GM21723 (cell line): ENCODE results near the gene AKAP14.
"Not testable (repeated sequence)": the region's sequence is repeated elsewhere in the genome, so short reads cannot be mapped to it uniquely, and the experiment has no call there.

Experiments used
- ATAC-seq: cut with Tn5 transposase; IDR thresholded peaks from one replicate; pipeline ENCODE4 v1.9.1; 2021; ENCODE audit warnings: mild to moderate bottlenecking, moderate library complexity; ENCODE audit not compliant: unreplicated experiment

AKAP14 gene

GRCh38 chrX:119919835-119920585 is 24.3 kb downstream of the AKAP14 start:
- ATAC-seq, result no peak

DNA sequence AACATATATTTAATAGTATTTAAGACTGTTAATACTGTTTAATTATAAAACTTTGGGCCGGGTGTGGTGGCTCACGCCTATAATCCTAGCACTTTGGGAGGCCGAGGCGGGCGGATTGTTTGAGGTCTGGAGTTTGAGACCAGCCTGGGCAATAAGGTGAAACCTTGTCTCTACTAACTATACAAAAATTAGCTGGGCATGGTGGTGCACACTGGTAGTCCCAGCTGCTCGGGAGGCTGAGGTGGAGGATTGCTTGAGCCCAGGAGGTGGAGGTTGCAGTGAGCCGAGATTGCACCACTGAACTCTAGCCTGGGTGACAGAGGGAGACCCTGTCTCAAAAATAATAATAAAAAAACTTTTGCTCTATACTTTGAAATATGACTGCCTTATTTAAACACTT is 26.7 kb downstream of the AKAP14 start:
- not testable (repeated sequence) for ATAC-seq

- ATAC-seq, result no peak
Measured at GRCh38 chrX:119935215-119935874, 39.7 kb downstream of the AKAP14 start.

DNA sequence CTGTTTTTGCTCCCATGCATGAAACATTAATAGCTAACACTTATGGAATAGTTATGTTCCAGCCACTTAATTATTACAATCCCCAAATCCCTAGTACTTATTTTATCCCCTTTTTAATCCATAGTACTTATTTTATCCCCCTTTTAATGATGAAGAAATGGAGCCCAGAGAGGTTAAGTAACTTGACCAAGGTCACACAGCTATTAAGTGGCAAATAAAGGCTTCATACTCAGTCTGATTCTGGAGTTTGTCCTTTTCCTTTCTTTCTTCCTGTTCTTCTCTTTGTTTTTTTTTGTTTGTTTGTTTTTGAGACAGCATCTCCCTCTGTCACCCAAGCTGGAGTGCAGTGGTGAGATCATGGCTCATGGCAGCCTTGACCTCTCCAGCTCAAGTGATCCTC is 45.6 kb downstream of the AKAP14 start:
- ATAC-seq, result no peak

DNA sequence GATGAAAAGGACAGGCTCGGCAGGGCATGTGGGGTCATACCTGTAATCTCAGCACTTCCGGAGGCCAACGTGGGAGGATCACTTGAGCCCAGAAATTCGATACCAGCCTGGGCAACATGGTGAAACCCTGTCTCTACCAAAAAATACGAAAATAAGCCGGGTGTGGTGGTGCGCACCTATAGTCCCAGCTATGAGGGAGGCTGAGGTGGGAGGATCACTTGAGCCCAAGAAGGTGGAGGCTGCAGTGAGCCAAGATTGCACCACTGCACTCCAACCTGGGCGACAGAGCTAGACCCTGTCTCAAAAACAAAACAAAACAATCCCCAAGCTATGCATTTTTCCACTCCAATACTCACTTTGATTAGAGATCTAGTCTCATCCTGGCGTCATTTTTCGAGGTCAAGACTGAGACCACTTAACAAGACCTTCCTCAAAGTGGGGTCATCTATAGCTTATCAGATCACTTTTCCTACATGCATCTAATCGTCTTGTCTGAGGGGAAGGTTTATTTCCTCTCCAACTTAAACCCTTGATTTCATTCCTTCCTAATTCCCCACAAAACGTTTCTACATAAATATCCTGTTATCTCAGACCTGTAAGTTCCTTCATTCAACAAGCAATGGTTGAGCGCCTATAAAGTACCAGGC is 46.6 kb downstream of the AKAP14 start:
- no peak for ATAC-seq

DNA sequence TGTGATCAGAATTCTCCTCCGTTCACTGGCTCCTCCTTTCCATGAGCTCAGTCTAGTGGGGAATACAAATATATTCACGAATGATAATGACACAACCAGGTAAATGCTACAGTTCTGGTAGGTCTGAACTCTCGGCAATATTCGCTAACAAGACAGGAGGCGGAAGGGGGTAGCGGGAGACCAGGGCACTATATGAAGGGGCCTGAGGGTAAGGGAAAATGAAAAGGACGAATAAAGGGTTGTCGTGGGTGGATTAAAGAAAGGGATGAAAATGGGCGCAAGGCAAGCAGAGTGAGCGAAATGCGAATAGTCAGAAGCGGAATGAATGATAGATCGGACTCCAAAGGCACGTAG is 47.1 kb downstream of the AKAP14 start:
- peak; percentile 11 for ATAC-seq

DNA sequence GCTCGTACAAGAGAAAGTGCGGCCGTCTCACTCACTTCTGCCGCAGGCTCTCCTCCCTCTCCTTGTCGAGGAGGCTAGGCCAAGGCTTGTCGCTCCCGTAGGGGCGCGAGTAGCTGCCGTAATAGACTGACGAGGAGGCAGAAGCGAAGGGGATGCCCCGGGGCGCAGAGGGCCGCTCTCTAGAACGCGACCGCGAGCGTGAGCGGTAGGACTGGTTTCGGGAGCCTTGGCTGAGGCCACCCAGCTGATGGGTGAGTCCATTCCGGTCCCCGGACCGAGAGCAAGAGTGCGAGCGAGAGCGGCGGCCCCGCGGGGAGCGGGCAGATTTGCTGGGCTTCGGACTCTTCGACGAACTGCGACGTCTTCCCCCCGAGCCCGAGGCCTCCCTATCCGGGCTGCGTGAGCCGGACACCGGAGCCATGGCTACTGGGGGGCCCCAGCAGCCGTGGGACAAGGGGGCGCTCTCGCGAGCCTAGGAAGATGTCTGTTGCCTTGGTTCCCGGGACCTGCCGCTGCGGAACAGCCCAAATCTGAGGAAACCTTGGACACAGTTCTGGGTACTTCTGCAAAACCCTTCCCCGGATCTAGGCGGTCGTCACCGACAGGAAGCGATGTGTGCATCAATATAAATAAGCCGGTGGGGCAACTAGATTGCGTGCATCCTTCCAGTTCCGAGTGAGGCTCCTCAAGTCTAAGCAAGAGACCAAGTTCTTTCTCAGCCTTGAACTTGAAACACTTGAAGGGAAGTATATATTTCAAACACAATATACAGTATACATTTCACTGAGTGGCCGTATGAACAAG is 47.7 kb downstream of the AKAP14 start, which contains the start of gene NKAP:
Gene NKAP (minus strand): TSS at position 567 of the 804 bp plus-strand sequence. CDS start 146 bp downstream, at position 421.
- ATAC-seq, result peak; percentile 81

- ATAC-seq, result no peak
Measured at GRCh38 chrX:119945481-119945880, 49.8 kb downstream of the AKAP14 start.

DNA sequence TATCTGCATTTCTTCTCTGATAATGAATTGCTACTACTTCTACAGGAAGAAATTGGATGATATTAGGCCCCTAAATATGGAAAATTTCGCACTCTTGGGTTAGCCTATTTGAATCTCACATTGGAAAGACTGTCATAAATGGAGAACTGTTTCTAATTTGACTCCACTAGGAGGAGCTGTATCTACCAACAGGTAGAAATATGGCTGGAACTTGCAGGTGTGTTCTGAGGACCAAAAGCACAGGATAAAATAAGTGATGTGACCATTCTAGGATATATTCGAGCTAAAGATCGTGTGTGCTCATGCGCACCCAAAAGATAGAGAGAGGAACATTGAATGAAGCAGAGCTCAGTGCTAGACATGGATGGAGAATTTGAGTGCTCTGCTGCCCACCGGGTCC is 52.7 kb downstream of the AKAP14 start:
- no peak for ATAC-seq

DNA sequence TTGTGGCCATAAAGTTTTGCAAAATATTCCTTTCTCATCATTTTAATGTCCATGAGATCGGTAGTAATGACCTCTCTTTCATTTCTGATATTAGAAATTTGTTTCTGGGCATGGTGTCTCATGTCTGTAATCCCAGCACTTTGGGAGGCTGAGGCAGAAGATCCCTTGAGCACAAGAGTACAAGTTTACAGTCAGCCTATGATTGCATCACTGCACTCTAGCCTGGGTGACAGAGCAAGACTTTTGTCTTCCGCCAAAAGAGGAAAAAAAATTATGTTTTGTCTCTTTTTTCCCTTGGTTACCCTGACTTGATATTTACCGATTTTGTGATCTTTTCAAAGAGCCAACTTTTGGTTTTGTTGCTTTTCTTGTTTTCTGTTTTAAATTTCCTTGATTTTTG is 58.7 kb downstream of the AKAP14 start:
- no peak for ATAC-seq

- ATAC-seq, result not testable (repeated sequence)
Measured at GRCh38 chrX:119955807-119956570, 60.3 kb downstream of the AKAP14 start.

GRCh38 chrX:119960625-119961024 is 64.9 kb downstream of the AKAP14 start:
- ATAC-seq, result no peak

- not testable (repeated sequence) for ATAC-seq
Measured at GRCh38 chrX:119966837-119967236, 71.1 kb downstream of the AKAP14 start.
